Right kidney (tissue), 1 donor: ENCODE measurements around the gene DLL3.

Experiments
- DNase-seq: peaks from one replicate; pipeline ENCODE4 v3.0.0-alpha.2; 2016

DLL3 gene

DNA sequence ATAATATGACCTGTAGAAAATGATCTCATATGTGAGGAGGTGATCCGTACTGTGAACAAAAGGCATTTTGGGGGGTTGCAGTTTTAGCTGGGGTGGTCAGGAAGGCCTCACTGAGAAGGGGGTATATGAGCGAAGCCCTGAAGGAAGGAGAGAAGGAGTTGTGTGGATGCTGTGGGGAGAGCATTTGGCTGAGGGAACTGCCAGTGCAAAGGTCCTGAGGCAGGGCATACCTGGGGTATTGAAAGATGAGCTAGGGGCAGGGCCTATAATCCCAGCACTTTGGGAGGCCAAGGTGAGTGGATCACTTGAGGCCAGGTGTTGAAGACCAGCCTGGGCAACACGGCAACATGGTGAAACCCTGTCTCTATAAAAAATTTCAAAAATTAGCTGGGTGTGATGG, 18.7 kb downstream of the DLL3 start:
- DNase-seq = no peak

DNA sequence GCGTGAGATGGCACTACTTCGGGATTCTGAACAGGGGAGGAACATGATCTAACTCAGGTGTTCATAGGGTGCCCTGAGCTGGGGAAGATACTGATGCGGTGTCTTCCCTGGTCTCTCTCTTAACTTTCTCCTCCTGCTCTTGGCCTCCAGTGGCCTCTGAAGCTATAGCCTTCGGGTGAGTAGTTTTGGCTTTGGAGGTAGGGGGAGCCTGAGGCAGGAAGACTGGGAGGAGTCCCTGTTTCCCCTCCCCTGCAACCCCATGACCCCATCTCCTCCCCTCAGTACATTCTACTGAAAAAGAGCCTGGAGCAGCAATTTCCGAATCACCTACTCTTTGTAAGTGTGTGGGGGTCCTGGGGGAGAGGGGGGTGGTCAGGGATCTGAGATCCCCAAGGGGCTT, 19.7 kb downstream of the DLL3 start:
- DNase-seq = peak; percentile 35

- DNase-seq = peak; percentile 36
These were observed 20.2 kb downstream of the DLL3 start for GRCh38 chr19:39518975-39519374.

- DNase-seq = no peak
These were observed 22.1 kb downstream of the DLL3 start for GRCh38 chr19:39520541-39521484.

DNA sequence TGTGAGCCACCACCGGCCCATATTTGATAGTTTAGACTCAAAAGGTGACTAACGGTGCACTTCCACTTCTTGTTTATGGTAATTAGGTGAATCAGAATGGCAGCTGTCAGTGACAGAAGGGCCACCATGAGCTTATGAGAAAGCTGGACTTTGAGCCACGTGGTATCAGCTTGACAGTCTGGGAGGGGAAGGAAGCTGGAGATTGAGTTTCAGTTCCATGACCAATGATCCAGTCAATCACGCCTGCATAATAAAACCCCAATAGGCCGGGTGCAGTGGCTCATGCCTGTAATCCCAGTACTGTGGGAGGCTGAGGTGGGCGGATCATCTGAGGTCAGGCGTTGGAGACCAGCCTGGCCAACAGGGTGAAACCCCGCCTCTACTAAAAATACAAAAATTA, 25.7 kb downstream of the DLL3 start:
- no peak for DNase-seq

DNA sequence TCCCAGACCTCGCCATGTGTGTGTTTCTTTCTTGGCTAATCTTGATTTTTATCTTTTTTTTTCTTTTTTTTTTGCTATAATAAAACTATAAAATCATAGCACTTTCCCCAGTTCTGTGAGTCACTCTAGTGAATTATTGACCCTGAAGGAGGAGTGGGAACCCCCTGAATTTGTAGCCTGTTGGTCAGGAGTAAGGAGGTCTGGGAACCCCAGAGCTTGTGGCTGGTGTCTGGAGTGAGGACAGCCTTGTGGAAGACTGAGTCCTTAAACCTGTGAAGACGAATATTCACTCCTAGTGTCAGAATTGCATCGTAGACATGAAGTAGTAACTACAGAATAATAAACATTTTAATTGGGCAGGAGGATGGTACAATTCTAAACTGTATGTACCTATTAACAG, 26.5 kb downstream of the DLL3 start:
- DNase-seq = no peak

- no peak for DNase-seq
These were observed 33.1 kb downstream of the DLL3 start for GRCh38 chr19:39531834-39532232.

- DNase-seq = peak; percentile 98
These were observed 33.7 kb downstream of the DLL3 start, which contains the start of gene EID2B for GRCh38 chr19:39532233-39533002. Gene EID2B, minus strand, starts transcription at chr19:39532852. Its CDS starts 50 bp downstream, at chr19:39532802.

GRCh38 chr19:39533003-39533512, 34.3 kb downstream of the DLL3 start:
- no peak for DNase-seq

GRCh38 chr19:39533791-39534190, 35.0 kb downstream of the DLL3 start:
- no peak for DNase-seq

DNA sequence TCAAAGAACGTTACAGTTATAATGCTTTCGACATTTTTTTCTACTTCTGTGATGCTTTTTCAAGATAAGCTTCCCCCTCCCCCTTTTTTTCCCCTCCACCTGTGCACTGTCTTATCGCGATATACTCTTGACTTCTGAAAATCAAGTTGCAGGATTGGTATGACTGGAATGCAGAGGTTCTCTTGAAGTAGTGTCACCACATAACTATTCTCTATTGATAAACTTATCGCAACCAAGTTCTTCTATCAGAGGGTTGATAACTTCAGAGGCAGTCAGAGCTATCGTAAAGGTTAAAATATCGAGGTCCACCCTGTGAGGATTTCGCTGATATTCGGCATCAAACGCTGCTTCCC, 40.4 kb downstream of the DLL3 start:
- DNase-seq = no peak

- peak; percentile 96 for DNase-seq
These were observed 41.0 kb downstream of the DLL3 start, which contains the start of gene EID2 for GRCh38 chr19:39539518-39540332. Gene EID2, minus strand, starts transcription at chr19:39540161. Its CDS starts 82 bp downstream, at chr19:39540079.

DNA sequence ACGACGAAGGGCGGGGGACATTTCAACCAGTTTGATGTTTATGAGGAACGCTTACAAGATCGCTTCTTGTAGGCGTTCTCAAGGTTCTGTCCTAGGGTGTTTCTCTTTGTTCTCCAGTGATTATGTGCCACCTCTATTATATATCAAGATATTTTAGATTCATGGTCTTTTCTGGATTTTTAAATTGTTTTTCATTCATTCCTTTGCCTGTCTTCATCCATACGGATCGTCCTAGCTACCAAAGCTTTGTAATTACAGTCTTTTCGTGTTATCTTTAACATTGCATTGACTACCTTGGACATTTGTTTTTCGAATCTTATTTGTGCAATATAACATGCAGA, 41.6 kb downstream of the DLL3 start:
- no peak for DNase-seq

DNA sequence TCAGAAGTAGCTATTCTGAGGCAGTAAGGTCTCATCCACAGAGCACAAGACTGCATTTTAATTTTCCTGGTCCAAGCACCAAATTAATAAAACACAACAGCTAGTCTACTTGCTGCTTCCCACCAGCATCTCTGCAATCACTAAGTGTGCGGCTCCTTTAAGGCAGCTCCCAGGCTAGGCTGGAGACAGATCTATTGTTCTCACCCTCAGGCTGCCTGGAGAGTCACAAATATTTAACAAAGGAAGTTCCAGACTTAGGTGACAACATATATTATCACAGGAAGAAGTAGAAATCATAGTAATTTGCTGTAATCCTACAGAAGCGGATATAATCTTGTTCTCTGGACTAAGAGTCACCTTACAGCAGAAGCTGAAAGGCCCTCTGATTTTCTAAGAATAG, 43.5 kb downstream of the DLL3 start:
- DNase-seq = no peak

GRCh38 chr19:39543477-39543857, 44.7 kb downstream of the DLL3 start:
- DNase-seq = no peak

GRCh38 chr19:39544226-39544903, 45.6 kb downstream of the DLL3 start:
- no peak for DNase-seq

- no peak for DNase-seq
These were observed 46.2 kb downstream of the DLL3 start for GRCh38 chr19:39544911-39545310.

DNA sequence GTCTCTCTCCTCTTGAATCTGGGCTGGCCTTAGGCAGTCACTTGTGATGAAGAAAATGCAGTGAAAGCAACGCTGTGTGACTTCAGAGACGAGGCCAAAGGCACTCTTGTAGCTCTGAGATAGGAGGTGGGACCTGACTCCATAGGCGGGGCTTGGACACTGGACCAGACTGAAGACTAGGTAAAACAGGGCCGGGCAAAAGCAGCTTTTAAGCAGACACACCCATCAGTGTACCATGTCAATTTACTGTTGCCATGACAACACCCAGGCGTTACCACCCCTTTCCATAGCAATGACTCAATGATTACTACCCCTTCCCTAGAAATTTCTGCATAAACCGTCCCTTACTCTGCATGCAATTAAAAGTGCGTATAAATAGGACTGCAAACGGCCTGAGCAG, 47.9 kb downstream of the DLL3 start:
- DNase-seq = no peak

- no peak for DNase-seq
These were observed 51.5 kb downstream of the DLL3 start for GRCh38 chr19:39550197-39550596.

DNA sequence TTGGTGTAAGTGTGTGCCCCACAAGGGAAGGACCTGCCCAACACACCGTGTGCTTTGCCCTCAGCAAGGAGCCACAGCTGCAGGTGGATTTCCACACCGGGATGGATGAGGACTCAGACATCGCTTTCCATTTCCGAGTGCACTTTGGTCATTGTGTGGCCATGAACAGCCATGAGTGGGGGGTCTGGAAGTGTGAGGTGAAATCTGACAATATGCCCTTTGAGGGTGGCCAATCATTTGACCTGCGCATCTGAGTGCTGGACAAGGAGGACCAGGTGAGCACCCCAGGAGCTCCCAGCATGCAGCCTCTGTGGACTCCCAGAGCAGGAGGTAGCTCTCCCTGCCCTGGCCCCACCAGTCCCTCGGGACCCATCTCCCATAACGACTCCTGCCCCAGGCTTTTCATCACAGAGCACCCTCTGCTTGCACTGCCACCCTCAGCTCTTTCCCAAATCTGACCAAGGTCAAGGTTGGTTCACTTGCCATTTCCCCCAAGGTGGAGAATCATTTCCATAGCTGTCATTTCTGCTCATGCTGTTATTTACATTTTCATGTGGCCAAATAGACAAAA, 54.4 kb downstream of the DLL3 start:
- no peak for DNase-seq

DNA sequence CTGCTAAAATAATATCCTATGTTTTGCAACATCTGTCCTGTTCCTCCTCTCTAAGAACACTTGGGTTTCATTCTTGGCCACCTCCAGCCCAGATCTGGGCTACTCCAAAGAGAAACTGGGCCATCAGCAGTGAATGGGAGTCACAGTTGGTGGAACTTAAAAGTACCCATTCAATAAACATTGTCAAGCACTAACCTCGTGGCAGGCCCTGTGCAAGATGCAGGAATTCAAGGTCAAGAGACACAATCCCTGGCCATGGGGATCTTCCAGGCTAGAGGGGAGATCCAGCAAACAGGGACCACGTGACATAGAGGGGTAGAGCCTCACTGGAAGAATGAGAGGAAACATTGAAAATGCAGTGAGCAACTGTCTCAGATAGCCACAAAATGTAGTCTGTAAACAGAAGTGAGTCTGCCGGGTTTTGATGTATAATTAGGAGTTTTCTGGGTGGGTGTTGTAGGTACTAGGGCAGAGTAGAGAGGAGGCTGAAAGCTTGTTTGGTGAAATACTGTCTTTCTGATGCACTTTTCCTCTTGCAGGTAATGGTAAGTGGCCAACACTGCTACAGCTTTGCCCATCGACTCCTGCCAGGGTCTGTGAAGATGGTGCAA, 56.1 kb downstream of the DLL3 start:
- DNase-seq = no peak
